GM12874 (cell line): ENCODE measurements around the gene SBF2.

Source experiments
- CTCF ChIP-seq: IDR thresholded peaks from 2 replicates; pipeline ENCODE4 v1.5.1; 2011; ENCODE audit warnings: low read depth, mild to moderate bottlenecking, control low read depth, low read length, moderate library complexity; ENCODE audit not compliant: insufficient read depth

Gene SBF2

GRCh38 chr11:10307022-10307399 lies 13.0 kb upstream of the SBF2 start:
- TF ChIP-seq CTCF, result no peak

- no peak for TF ChIP-seq CTCF
Observed at GRCh38 chr11:10305964-10306918, 12.2 kb upstream of the SBF2 start.

- no peak for TF ChIP-seq CTCF
Observed at GRCh38 chr11:10305262-10305963, 11.4 kb upstream of the SBF2 start.

DNA sequence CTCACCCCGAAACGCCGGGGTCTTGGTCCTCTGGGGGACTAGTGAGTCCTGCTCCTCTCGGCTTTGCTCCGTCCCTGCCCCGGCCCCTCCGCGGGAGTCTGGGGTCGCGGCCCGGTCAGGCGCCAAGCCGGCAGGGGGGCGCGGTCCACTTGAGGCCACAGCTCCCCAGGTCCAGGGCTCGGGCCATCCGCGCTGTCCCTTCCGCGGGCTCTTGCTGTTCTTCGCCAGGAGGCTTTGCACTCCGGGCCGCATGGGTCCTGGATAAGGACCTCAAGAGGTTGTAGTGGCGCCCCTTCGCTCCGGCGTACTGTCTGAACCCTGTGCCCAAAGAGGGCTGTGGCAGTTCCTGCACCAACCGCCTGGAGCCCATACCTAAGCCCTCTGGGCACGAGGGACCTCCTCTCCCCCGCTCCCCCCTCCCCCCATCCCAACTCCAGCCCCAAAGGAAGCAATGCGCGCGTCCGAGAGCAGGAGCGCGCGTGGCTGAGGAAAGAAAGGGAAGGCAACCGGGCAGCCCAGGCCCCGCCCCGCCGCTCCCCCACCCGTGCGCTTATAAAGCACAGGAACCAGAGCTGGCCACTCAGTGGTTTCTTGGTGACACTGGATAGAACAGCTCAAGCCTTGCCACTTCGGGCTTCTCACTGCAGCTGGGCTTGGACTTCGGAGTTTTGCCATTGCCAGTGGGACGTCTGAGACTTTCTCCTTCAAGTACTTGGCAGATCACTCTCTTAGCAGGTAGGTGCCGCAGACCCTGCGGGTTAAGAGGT lies 10.7 kb upstream of the SBF2 start, which contains the start of gene ADM:
Gene ADM, plus strand, starts transcription at position 579 of the 767 bp plus-strand sequence. CDS start 628 bp downstream, outside the sequence.
- peak; percentile 22; the same call in 1 of the 2 replicates for TF ChIP-seq CTCF

- no peak for TF ChIP-seq CTCF
Observed at GRCh38 chr11:10303558-10304363, 9.7 kb upstream of the SBF2 start.

GRCh38 chr11:10302744-10303557 lies 8.9 kb upstream of the SBF2 start:
- TF ChIP-seq CTCF, result no peak
